ENCODE data around the gene ADAMTS19.

ADAMTS19 gene

GRCh38 chr5:129747572-129748407 lies 287.7 kb downstream of the ADAMTS19 start, which contains the start of gene MINAR2:
Gene MINAR2 (plus strand): TSS chr5:129748094. CDS start chr5:129748191, 97 bp downstream.
- ATAC-seq: no peak; the same call in 2 of the 3 replicates
- TF ChIP-seq CSDC2 (CRISPR knock-in tag; IDR thresholded peaks at IDR 0.05) (no peak), ZFP30 (CRISPR knock-in tag; IDR thresholded peaks at IDR 0.05) (no peak), ZFP3 (CRISPR knock-in tag; IDR thresholded peaks at IDR 0.05) (no peak), RARB (CRISPR knock-in tag; IDR thresholded peaks at IDR 0.05) (no peak), POU6F1 (CRISPR knock-in tag; IDR thresholded peaks at IDR 0.05; ENCODE audit: borderline replicate concordance, low read depth) (no peak), ZNF70 (CRISPR knock-in tag; IDR thresholded peaks at IDR 0.05) (no peak), ESRRG (CRISPR knock-in tag; IDR thresholded peaks at IDR 0.05) (no peak), ZNF8 (CRISPR knock-in tag; IDR thresholded peaks at IDR 0.05) (no peak), BACH2 (CRISPR knock-in tag; IDR thresholded peaks at IDR 0.05; ENCODE audit: borderline replicate concordance) (no peak), TSHZ2 (CRISPR knock-in tag; IDR thresholded peaks at IDR 0.05) (no peak), OSR1 (CRISPR knock-in tag; IDR thresholded peaks at IDR 0.05) (no peak), GLIS3 (CRISPR knock-in tag; IDR thresholded peaks at IDR 0.05) (no peak), PATZ1 (CRISPR knock-in tag; IDR thresholded peaks at IDR 0.05; ENCODE audit: borderline replicate concordance) (no peak), ZNF565 (CRISPR knock-in tag; conservative IDR thresholded peaks at IDR 0.05; ENCODE audit: low read depth) (no peak), PPARA (CRISPR knock-in tag; IDR thresholded peaks at IDR 0.05; ENCODE audit: borderline replicate concordance) (no peak), CREB5 (CRISPR knock-in tag; IDR thresholded peaks at IDR 0.05; ENCODE audit: low read depth) (no peak), ARNTL (CRISPR knock-in tag; IDR thresholded peaks at IDR 0.05; ENCODE audit: borderline replicate concordance, low read depth) (no peak), ZC3H10 (CRISPR knock-in tag; IDR thresholded peaks at IDR 0.05) (no peak)

- no peak for TF ChIP-seq SNAI2 (CRISPR knock-in tag; IDR thresholded peaks at IDR 0.05)
- TF ChIP-seq ESRRG (CRISPR knock-in tag; IDR thresholded peaks at IDR 0.05): no peak
- no peak for TF ChIP-seq TSHZ2 (CRISPR knock-in tag; IDR thresholded peaks at IDR 0.05)
- TF ChIP-seq CREB5 (CRISPR knock-in tag; IDR thresholded peaks at IDR 0.05; ENCODE audit: low read depth): no peak
- TF ChIP-seq ZC3H10 (CRISPR knock-in tag; IDR thresholded peaks at IDR 0.05): no peak
- no peak for TF ChIP-seq OSR1 (CRISPR knock-in tag; IDR thresholded peaks at IDR 0.05)
- TF ChIP-seq ZFP3 (CRISPR knock-in tag; IDR thresholded peaks at IDR 0.05): no peak
- ATAC-seq: no peak
These were observed 289.1 kb downstream of the ADAMTS19 start for GRCh38 chr5:129748913-129749880.

Data from SK-N-SH treated with all-trans-retinoic acid at 6 μM for 48 hours (cell line).